GM21423 (cell line): ENCODE results near the gene ARHGAP22.

Experiments used
- ATAC-seq: cut with Tn5 transposase; IDR thresholded peaks from one replicate; pipeline ENCODE4 v1.9.1; 2021; ENCODE audit warnings: mild to moderate bottlenecking, moderate library complexity; ENCODE audit not compliant: unreplicated experiment

The ARHGAP22 gene

DNA sequence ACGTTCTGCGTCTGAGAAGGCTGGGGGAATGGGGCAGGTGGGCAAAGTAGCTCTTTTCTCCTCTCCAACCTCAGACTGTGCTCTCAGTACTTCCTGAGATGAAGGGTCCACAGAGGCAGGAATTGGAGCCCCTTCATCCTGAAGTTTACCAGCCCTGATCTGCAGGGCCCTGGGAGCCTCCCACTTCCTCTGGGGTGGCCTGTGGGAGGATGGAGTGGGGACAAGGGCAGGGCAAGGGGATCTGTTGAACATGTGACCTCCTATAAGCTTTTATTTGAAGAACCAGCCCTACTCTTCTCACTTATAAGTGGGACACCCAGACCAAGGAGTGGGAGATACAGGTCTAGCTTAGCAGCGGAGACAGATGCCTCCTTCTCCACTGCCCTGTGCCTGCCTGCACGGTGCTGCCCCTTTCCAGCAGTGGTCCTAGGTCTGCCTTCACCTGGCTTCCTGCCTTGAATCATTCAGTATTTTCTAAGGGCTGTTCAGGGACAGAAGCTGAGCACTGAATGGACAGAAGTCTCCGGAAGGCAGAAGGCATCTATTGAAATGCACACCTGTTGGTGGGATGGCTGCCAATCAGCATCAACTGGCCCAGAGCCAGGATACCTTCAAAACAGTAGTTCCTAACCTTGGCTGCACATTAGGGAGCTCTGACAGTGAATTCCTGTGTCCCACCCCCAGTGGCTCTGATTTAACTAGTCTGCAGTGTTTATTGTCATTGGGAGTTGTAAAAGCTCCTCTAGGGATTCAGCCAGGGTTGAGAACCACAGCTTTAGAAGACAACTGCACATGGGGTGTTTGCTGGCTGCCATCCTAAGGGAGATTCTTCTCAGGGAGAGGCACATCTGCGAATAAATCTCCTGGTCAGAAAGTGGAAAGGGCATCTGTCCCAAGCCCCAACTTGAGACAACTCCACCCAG is 2.7 kb upstream of the ARHGAP22 start:
- no peak for ATAC-seq

DNA sequence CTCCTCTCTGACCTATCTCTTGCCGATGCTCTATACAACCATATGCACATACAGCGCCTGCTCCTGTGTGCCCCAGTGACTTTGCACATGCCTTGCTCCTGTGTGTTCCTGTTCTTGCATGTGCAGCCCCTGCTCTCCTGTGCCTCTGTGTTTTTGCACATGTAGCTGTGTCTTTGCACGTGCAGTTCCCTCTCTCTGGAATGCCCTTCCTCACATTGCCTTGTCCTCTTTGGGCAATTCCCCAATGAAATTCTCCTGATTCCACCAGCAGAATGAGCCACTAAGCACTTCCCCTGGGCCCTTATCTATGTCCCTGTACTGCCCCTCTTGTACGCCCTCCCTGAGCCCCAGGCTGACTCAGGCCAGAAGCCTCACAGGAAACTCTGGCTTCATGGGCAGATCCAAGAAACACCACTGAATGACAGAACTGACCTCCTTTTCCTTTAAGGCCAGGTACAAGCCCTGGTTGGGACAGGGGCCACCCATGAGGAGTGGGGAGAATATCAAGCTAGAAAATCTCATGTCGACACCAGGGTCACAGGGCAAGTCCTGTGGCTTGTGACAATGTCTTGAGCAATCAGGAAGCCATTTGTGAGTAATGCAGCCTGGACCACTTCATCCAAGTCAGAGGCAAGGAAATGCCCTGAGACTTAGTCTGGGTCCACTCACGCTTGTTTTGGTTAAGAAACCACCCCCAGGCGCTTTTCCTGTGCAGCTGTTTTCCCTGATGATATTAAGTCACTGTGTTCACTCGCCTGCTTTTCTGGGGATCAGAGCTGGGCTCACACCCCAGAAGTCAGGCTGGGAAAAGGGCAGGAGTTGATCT is 1.9 kb upstream of the ARHGAP22 start:
- no peak for ATAC-seq

DNA sequence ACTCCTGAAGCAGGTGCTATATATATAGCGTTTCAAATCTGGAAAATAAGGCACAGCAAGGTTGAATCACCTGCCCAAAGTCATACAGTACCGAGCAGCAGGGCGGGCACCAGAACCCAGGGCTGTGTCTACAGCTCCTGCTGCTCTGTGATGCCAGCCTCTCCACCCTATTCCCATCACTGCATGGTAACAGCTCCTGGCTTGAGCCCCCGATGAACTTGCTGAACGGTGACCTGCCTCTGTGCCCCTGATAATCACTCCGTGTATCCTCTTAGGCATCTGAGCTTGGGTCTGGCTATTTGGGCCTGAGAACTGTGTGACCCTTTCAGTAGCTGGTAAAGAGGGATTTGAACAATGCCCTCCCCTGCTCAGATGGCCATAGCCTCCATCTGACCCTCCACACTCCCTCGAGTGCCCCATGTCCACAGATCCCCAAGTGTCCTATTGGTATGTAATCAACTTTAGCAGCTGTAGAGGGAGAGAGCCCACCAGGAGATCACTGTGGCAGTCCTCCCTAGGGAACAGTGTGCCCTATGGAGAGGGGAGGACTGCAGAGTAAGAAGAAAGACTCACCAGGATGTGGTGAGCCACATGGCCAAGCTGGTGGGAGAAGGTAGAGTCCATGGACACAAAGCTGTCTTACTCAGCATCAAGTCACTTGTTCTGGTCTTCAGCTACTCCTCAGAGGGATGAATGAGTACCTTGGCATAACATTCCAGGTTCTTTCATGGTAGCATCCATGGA is 1.1 kb upstream of the ARHGAP22 start:
- ATAC-seq, result no peak

DNA sequence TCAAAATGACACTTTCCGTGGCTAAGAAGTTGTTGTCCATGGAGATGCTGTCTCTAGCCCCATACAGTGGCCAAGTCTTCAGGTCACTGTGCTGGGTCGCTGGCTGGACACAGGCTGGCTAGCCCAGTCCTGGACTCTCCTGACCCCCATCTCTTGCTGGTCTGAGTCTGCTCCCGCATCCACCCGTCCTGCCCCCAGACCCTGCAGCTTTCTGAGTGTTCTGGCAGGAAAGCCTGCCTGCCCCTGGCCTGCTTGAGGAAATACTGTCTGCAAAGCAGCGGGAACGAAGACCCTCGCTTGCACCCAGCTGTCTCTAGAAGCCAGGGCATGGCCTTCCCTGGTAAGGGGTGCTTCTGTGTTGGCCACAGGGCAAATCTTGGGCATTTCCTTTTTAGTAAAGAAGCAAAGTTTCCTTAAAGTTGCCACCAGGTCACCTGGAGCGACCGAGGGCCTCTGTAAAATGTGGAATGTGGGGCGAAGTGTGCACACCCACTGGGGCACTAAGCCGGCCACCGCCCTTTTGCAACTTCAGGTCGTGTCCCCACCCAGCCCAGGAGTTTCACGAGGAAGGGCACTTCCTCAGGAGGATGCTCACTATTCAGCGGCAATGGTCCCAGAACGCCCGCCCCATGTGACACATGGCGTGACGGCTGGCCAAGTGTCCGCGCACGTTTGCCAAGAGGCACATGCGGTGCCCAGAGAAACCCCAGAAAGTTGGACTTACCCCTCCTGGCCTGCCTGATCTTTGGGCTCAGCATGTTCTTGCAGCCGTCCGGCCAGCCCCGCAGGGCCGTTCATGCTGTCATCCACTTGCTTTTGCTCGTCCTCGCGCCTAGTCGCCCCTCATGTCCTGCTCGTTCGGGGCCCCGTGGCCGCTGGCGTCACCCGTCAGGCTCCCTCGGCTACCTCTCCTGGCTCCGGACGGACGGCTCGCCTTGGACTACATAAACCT is 558 bp downstream of the ARHGAP22 start:
- no peak for ATAC-seq

DNA sequence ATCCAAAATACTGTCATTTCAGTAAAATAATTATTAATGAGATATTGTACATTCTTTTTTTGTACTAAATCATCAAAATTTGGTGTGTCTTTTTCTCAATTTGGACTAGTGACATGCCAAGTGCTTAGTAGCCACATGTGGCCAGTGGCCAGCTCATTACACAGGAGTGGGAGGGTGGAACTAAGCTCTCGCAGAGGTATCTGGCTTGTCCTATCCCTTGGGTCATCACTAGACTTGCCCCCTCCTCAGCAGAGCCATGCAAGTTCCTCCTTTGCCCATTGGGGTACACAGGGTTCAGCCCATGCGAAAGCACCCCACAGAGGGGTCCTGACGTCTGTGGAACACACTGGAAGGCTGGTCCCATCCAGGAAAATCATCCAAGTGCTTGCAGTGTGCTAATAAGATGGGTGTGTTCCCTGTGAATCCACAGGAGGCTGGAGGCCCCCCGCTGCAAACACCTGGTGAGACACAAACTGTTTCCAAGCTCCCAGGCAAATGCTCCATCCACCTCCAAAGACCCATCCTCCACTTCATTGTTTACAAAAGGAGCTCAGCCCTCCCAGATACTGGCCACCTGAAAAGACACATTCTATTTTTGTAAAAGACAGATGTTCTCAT is 1.3 kb downstream of the ARHGAP22 start:
- ATAC-seq, result no peak

DNA sequence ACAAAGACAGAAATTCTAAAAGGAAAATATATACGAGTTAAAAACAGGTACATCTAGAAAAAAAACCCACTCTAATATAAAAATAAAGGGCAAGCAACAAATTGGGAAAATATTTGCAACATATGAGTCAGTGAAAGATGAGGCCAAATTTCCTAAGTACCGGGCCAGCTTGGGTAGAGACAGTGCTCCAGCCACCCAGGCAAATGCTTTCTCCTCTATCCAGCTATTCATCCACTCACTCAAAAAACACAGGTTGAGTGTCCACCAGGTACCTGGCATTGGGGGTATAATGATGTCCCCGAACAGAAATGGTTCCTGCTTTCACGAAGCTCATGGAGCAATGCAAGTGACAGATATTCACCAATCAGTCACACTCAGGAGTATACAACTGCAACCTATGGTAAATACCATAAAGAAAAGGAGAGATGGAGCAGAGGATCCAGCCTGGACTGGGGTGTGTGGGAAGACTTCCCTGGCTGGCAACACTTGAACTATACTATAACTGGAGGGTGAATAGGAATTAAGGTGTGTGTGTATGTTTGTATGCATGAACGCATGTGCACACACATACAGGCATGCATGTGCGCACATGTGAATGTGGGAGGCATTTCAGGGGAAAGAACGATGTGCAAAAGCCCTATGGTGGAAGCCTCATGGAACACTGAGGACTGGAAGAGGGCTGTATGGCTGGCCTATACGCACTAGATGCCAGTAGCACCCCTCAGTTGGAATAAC is 2.3 kb downstream of the ARHGAP22 start:
- no peak for ATAC-seq

DNA sequence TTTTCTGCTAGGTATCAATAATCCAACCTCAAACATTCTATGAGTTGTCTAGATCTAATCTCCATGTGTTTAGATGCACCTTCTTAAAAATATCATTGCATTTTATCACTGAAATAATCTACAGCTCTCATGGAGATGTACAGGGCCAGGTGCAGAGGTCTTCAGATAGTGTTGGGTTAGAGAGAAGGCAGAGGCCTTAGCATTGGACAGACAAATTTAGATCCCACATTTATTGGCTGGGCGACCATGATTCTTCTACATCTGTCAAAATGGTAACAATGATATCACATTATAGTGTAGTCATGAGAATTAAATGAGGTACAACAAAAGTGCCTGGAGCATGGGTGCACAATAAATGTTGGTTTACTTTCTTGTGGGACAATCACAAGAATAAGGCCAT is 3.1 kb downstream of the ARHGAP22 start:
- ATAC-seq, result no peak

DNA sequence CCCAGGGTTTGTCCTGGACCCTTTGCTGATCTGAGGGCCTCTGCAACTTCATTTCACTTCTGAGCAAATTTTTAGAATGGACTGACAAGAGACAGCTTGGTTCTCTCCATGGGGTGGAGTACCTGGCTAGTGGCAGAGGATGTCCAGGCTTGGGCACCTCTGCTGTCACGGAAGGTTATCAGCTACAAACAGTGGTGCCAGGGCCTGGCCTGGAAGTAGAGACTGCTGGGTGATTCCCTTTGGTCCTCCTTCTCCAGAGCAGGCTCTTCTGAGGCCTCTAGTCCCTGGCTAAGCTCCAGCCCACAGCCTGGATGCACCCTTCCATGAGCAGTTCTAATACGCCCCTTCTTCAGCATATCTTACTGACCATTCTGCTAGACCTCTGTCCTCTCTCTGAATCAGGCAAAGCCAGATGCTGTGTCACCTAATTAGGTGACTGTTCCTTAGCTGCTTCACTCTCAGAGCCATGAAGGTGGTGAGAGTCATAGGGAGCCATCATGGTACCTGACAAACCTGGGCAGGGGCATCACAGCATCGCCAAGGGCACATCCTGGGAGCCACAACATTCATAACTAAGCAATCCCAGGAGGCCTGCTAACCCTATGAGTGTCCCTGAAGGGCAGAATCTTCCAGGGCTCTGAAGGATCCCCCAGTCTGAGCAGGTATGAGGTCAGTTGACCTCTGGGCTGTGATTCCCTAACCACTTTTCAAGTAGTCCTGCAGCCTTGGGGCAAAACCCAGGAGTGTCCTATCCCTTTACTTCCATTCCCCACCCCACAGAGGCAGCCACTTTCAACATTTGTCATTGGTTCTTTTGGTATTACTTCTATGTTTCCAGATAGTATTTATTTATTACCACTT is 4.0 kb downstream of the ARHGAP22 start:
- no peak for ATAC-seq

DNA sequence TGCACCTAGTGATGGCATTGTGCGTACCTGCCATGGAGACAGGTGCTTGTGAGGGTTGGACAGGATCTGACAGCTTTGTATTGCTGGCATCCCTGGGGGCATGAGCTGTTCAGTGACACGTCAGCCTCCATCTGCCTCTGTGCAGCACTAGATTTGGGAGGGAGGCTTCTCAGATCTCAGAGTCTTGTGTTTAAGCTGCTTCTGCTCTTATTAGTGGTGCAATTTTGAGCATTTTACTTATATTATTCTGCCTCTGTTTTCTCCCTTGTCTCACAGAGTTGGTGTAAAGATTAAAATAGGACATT is 5.1 kb downstream of the ARHGAP22 start:
- ATAC-seq, result no peak

DNA sequence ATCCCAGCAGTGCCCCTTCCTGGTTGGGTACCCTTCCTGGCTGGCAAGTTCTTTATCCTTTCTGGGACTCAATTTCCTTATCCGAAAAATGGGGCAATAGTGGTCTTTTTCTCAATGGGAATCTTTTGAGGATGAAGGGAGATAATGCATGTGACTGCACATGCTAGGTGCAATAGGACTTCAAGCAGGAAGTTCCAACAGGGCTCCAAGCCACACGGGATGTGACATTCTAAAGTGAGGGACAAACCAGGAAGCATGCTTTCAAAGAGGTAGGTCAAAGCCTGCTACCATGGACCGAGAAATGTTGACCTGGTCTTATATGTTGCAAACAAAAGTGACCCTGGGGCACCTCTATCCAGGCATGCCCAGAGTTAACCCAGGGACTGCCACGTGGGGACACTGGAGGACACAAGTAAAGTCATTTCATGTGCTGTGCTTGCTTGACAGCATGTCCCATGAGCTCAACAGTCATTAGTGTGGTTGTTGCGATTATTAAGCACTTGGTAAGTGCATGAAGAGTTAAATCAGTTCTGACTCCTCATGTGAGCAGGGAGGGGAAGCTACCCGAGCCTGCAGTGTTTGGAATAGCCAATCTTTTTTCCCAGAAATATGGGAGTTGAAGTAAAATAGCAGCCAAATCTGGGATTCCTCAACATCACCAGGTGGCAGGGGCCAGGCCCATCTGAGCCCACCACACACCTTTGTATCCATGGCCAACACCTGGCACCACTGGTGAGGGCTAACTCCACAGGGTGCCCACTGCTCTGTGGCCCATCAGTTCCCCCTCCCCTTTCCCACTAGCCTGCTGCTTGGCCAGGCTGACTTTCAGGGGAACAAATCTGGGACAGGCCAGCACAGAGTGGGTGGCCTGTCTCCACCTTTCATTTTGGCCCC is 5.7 kb downstream of the ARHGAP22 start:
- ATAC-seq, result no peak

DNA sequence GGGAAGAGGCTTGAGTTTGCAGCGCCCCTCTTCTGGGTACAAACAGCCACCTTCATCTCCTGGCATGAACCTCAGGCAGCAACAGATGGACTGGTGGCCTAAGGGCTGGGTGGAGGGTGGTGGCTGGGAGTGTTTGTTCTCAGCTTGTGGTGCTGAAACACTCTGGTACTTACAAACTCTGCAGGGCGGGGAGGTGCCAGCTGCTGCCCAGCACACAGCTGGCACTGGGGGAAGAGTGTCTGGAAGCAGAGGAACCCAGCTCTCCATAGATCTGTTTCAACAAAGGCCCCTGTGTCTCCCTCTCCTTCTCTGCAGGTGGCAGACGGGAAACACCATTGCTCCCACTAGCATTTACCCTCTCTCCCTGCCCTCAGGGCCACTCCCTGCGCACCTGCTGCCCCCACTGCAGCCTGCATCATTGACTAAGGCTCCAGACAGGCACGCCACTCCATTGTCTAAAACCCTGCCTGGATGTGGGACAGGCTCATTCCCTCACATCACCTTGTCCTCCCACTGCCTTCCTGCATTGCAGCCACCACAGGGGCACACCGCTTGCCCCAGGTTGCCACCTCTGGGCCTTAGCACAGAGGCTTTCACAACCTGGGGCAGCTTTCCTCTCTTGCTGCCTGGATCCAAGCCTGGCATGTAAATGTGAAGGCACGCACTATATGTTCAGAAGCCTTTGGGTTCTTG is 6.5 kb downstream of the ARHGAP22 start:
- no peak for ATAC-seq

DNA sequence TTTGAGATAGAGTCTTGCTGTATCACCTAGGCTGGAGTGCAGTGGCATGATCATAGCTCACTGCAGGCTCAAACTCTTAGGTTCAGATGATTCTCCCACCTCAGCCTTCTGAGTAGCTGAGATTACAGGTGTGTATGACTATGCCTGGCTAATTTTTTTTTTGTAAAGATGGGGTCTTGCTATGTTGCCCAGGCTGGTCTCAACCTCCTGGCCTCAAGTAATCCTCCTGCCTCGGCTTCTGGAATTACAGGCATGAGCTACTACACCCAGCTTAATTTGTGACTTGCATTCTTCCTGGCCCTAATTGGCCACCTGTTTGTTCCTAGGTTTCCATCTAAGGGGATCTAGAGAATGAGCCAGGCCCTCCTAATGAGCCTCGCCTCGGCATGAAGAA is 9.3 kb downstream of the ARHGAP22 start:
- no peak for ATAC-seq

DNA sequence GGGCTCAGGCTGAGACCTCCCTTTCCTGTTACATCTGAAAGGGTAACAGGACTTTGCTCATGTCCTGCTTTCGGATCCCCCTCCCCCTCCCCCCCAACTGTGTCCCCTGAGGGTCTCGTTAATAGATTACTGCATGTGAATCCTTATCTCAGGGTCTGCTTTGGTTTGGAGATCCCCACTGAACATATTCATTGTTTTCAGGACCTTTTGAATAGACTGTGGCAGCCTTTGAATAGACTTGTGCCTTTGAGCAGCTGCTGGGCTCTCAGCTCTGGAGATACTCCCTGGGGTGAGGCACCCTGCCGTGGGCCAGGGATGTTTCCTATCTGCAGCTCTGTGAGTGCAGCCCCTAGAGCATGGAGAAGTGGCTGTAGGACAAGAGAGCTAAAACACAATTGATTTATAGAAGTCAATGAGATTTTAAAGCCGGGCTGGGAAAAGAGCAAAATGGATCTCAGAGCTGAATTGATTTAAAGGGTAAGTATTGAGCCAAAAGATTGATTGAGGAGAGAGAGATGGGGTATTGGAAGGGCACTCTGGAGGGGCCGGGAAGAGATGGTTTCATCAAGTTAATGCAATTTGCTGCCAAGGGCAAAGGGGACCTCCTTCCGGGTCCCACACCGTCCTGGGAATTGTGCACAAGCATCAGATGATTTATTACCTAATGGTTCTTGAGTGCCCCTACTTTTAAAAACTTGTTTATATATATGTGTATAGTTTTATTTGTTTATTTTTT is 9.9 kb downstream of the ARHGAP22 start:
- ATAC-seq, result no peak

DNA sequence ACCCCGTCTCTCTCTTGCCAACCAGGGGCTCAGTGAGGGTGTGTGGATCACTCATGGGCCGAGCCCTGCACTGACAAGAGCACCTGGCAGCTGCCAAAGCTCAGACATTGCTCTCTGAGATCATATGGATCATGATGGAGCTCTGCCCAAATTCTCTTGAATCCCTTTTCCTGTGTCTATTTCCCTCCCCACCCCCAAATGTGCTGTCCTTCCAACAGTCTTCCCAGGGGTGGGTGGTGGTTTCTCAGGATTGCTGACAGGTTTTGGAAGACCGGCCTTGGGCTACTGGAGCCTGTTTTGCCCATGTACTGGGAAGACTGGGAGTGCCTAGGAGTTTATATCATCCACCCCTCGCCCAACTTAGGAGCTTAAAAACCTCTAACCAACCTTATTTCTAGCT is 10.5 kb downstream of the ARHGAP22 start:
- no peak for ATAC-seq

DNA sequence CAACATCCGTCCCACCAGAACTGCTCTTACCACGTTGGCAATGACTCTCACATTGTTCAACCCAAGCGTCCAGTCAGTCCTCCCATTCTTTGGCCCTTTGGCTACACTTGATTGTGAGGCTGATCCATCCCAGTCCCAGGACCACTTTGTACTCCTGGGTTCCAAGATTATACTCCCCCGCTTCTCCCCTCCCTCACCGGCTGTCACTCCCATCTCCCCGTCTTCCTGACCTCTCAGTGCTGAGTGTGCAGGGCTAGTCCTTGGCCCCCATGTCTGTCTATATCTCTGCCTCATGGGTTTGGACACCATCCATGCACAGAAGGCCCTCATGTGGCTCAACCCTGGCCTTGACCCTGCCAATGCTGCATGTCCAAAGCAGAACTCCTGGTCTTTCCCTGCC is 12.5 kb downstream of the ARHGAP22 start:
- no peak for ATAC-seq

DNA sequence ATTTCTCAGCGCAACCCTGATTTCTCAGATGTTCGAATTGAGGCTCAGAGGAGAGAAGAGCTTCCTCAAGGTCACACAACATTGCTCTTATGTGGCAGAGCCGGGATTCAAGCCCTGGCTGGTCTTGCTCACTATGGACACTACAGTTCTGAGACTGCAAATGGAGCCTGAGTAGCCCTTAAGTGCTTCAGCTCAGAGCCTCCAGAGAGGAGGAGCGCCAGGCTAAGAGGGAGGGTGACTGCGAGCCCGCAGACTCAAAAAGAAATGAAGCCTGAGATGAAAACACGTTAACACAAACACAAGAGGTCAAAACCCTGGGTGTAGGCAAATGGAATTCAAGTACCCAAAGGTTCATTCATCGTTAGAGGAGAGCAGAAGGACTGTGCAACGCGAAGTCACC is 13.9 kb downstream of the ARHGAP22 start:
- ATAC-seq, result no peak
